Caco-2 (cell line): ENCODE data around the gene SH3RF1. TPM values are rescaled to one million over a fixed set of nuclear protein-coding genes. Genes with fewer than 3 reads are reported as not detected.

Source experiments
- BruUV-seq: library from RNA; stranded (reverse); fragments of 400-500 nt; replicated peaks from 2 replicates; lab custom pipeline; 2021; lab: Mats Ljungman, UMichigan
- CTCF ChIA-PET: fragments of 300-600 bp; sonication (Branson Sonifier 250); formaldehyde crosslinking; loops from one replicate; lab custom pipeline; 2022; ENCODE audit warnings: antibody characterized with exemption; lab: Charles Lee
- POLR2A ChIA-PET: fragments of 300-600 bp; sonication (Branson Sonifier 250); formaldehyde crosslinking; loops from one replicate; lab custom pipeline; 2022; ENCODE audit warnings: antibody characterized with exemption; lab: Charles Lee
- DNase-seq, 2 experiments: peaks; one replicate each; pipeline versions ENCODE4 v3.0.0 to v3.0.0-alpha.2; 2020 to 2022
- H3K27me3 ChIP-seq: replicated peaks from 2 replicates; pipeline ENCODE4 v1.6.0; 2011; ENCODE audit warnings: low read length; ENCODE audit not compliant: control insufficient read depth, insufficient read depth
- H3K36me3 ChIP-seq: 2 replicates; pipeline ENCODE4 v1.5.1; 2011; ENCODE audit warnings: low read length; ENCODE audit not compliant: control insufficient read depth, insufficient read depth
- H3K4me1 ChIP-seq: fragments of 250-450 bp; sonication (Bioruptor Pico); 2 replicates; pipeline ENCODE4 v1.5.1; 2020; ENCODE audit warnings: mild to moderate bottlenecking
- H3K4me3 ChIP-seq: 2 replicates; pipeline ENCODE4 v1.5.1; 2011; ENCODE audit warnings: low read depth, mild to moderate bottlenecking, control low read depth, low read length
- H3K9me3 ChIP-seq: fragments of 250-450 bp; sonication (Bioruptor Pico); 2 replicates; pipeline ENCODE4 v1.5.1; 2020; ENCODE audit warnings: mild to moderate bottlenecking, moderate library complexity
- H3K27ac Mint-ChIP-seq: one replicate; pipeline ENCODE4 v1.8.0; 2022; ENCODE audit warnings: mixed read lengths; ENCODE audit not compliant: unreplicated experiment
- H3K27me3 Mint-ChIP-seq: one replicate; pipeline ENCODE4 v1.8.0; 2022; ENCODE audit warnings: mixed read lengths; ENCODE audit not compliant: insufficient read depth, unreplicated experiment
- H3K36me3 Mint-ChIP-seq: one replicate; pipeline ENCODE4 v1.8.0; 2022; ENCODE audit warnings: mild to moderate bottlenecking, mixed read lengths; ENCODE audit not compliant: insufficient read depth, unreplicated experiment
- H3K4me1 Mint-ChIP-seq: one replicate; pipeline ENCODE4 v1.8.0; 2022; ENCODE audit warnings: low read depth, mixed read lengths; ENCODE audit not compliant: unreplicated experiment
- H3K4me3 Mint-ChIP-seq: one replicate; pipeline ENCODE4 v1.8.0; 2022; ENCODE audit warnings: mild to moderate bottlenecking, moderate library complexity, mixed read lengths; ENCODE audit not compliant: unreplicated experiment
- H3K9me3 Mint-ChIP-seq: one replicate; pipeline ENCODE4 v1.8.0; 2022; ENCODE audit warnings: mixed read lengths; ENCODE audit not compliant: unreplicated experiment
- intact Hi-C: fragments of 100-400 bp; cut with micrococcal nuclease; formaldehyde crosslinking; loops from one replicate; pipeline ENCODE4 v1.10.0; 2022; ENCODE audit not compliant: unreplicated experiment
- total RNA-seq: library from RNA; stranded (reverse); gene quantifications from 2 replicates; pipeline ENCODE4 v1.2.3, GENCODE V29; 2022
- TF ChIP-seq, protein P1 (sequence below), 2 experiments: fragments of 200-600 bp in 1 of 2; IDR thresholded peaks; 1 replicate in 1 of 2; 2 replicates in 1 of 2; pipeline versions ENCODE4 v1.5.1 to v1.8.0; 2011 to 2022; ENCODE audit warnings: antibody characterized with exemption in 1 of 2, control low read depth in 1 of 2, inconsistent platforms in 1 of 2, low read depth in 1 of 2, low read length in 1 of 2, mild to moderate bottlenecking in 1 of 2, moderate library complexity in 1 of 2; ENCODE audit not compliant: insufficient read depth in 1 of 2, severe bottlenecking in 1 of 2, unreplicated experiment in 1 of 2

The SH3RF1 gene
- total RNA-seq, 1 experiment from 2014 or later, result 25.1 TPM

GRCh38 chr4:169121861-169122382 is 148.8 kb downstream of the SH3RF1 start:
- Mint-ChIP-seq H3K27ac (peak overlapping the region; percentile 26), H3K4me3 (no peak overlapping the region), H3K9me3 (no peaks in the 10 kb centered on the region), H3K36me3 (peaks cover 36% of the 10 kb centered on the region), H3K4me1 (peaks cover 16% of the 10 kb centered on the region), H3K27me3 (no peaks in the 10 kb centered on the region)
- CTCF ChIA-PET, result no interaction called here
- no peaks in the 10 kb centered on the region for H3K36me3 ChIP-seq
- no peaks in the 10 kb centered on the region for H3K4me1 ChIP-seq
- TF ChIP-seq, protein P1, sequence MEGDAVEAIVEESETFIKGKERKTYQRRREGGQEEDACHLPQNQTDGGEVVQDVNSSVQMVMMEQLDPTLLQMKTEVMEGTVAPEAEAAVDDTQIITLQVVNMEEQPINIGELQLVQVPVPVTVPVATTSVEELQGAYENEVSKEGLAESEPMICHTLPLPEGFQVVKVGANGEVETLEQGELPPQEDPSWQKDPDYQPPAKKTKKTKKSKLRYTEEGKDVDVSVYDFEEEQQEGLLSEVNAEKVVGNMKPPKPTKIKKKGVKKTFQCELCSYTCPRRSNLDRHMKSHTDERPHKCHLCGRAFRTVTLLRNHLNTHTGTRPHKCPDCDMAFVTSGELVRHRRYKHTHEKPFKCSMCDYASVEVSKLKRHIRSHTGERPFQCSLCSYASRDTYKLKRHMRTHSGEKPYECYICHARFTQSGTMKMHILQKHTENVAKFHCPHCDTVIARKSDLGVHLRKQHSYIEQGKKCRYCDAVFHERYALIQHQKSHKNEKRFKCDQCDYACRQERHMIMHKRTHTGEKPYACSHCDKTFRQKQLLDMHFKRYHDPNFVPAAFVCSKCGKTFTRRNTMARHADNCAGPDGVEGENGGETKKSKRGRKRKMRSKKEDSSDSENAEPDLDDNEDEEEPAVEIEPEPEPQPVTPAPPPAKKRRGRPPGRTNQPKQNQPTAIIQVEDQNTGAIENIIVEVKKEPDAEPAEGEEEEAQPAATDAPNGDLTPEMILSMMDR (IDR thresholded peaks at IDR 0.05; ENCODE audit: insufficient read depth in 1 of 2, low read depth in 1 of 2, low read length in 1 of 2, severe bottlenecking in 1 of 2, unreplicated experiment in 1 of 2), result no peak
- no peaks in the 10 kb centered on the region for H3K9me3 ChIP-seq
- no TSS peak for BruUV-seq
- POLR2A ChIA-PET, result no interaction called here
- no peak for DNase-seq
- no peak overlapping the region for H3K4me3 ChIP-seq
- H3K27me3 ChIP-seq, result no peaks in the 10 kb centered on the region
- intact Hi-C loops, result no loop called here

- H3K36me3 ChIP-seq, result no peaks in the 10 kb centered on the region
- no peak overlapping the region for H3K4me3 ChIP-seq
- Mint-ChIP-seq H3K4me3 (no peak overlapping the region), H3K27ac (no peak overlapping the region), H3K4me1 (peaks cover 15% of the 10 kb centered on the region), H3K27me3 (no peaks in the 10 kb centered on the region), H3K36me3 (peaks cover 43% of the 10 kb centered on the region), H3K9me3 (no peaks in the 10 kb centered on the region)
- intact Hi-C loops, result no loop called here
- no TSS peak for BruUV-seq
- no peaks in the 10 kb centered on the region for H3K4me1 ChIP-seq
- ChIA-PET CTCF (no interaction called here), POLR2A (no interaction called here)
- H3K27me3 ChIP-seq, result no peaks in the 10 kb centered on the region
- DNase-seq, result no peak
- TF ChIP-seq, protein P1 (IDR thresholded peaks at IDR 0.05; ENCODE audit: insufficient read depth in 1 of 2, low read depth in 1 of 2, low read length in 1 of 2, severe bottlenecking in 1 of 2, unreplicated experiment in 1 of 2), result no peak
- H3K9me3 ChIP-seq, result no peaks in the 10 kb centered on the region
Observed at GRCh38 chr4:169120624-169121023, 150.1 kb downstream of the SH3RF1 start.

DNA sequence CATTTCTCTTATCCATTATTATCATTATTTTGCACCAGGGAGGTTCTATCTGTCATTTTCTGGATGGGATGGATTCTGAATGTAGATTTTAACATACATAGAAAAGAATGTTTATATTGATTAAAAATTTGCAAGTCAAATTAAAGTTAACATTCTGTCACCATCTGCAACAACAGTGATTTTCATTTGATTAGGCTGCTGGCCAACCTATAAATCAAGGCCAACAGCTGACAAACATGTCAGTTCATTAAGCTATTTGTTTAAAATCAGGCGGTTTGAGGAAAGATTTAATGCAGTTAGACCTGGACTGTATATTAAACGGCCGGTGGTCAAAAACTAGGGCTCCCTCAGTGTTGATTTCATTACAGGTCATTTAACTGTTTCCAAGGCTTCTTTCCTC is 151.2 kb downstream of the SH3RF1 start:
- H3K4me1 ChIP-seq, result peaks cover 7% of the 10 kb centered on the region; the same call in 1 of the 2 replicates
- Mint-ChIP-seq H3K27me3 (no peaks in the 10 kb centered on the region), H3K27ac (no peak overlapping the region), H3K4me1 (peaks cover 14% of the 10 kb centered on the region), H3K9me3 (no peaks in the 10 kb centered on the region), H3K4me3 (no peak overlapping the region), H3K36me3 (peaks cover 44% of the 10 kb centered on the region)
- no TSS peak for BruUV-seq
- intact Hi-C loops, result loop anchor here (5.0 kb wide), 3 partner anchors 97 to 368 kb away; no protein-coding TSS in a partner anchor
- DNase-seq, result no peak
- POLR2A ChIA-PET, result no interaction called here
- no peaks in the 10 kb centered on the region for H3K27me3 ChIP-seq
- TF ChIP-seq, protein P1 (IDR thresholded peaks at IDR 0.05; ENCODE audit: insufficient read depth in 1 of 2, low read depth in 1 of 2, low read length in 1 of 2, severe bottlenecking in 1 of 2, unreplicated experiment in 1 of 2), result no peak
- H3K36me3 ChIP-seq, result no peaks in the 10 kb centered on the region
- CTCF ChIA-PET, result interaction anchor here (0.6 kb wide), 1 partner anchor 33 kb away, joined by 3 read pairs; no protein-coding TSS in a partner anchor
- no peaks in the 10 kb centered on the region for H3K9me3 ChIP-seq
- H3K4me3 ChIP-seq, result no peak overlapping the region
